T-helper 17 cell (primary cell): Measurements from ENCODE around the gene OSBP. TPM values are rescaled to one million over a fixed set of nuclear protein-coding genes. Genes with fewer than 3 reads are reported as not detected.
"Not testable (repeated sequence)": the region's sequence is repeated elsewhere in the genome, so short reads cannot be mapped to it uniquely, and the experiment has no call there.

ENCODE experiments used
- ATAC-seq: fragments of 150-1000 bp; cut with Tn5 transposase; 2 replicates; pipeline ENCODE4 v1.10.0; 2021; ENCODE audit warnings: mild to moderate bottlenecking, moderate library complexity
- DNase-seq, 3 donors: peaks; one replicate each; pipeline versions ENCODE4 v3.0.0 to v3.0.0-alpha.2; 2020 to 2021
- H3K9me3 ChIP-seq: one replicate; pipeline ENCODE4 v1.7.0; 2013; ENCODE audit warnings: low read length, mild to moderate bottlenecking; ENCODE audit not compliant: control insufficient read depth, poor library complexity, severe bottlenecking
- H3K27ac Mint-ChIP-seq: one replicate; pipeline ENCODE4 v1.8.0; 2022; ENCODE audit warnings: mild to moderate bottlenecking, moderate library complexity, mixed read lengths
- H3K27me3 Mint-ChIP-seq: one replicate; pipeline ENCODE4 v1.8.0; 2022; ENCODE audit warnings: mixed read lengths
- H3K36me3 Mint-ChIP-seq: one replicate; pipeline ENCODE4 v1.8.0; 2022; ENCODE audit warnings: low read depth, mixed read lengths
- H3K4me1 Mint-ChIP-seq: one replicate; pipeline ENCODE4 v1.8.0; 2022; ENCODE audit warnings: mild to moderate bottlenecking, mixed read lengths
- H3K4me3 Mint-ChIP-seq: one replicate; pipeline ENCODE4 v1.8.0; 2022; ENCODE audit warnings: mild to moderate bottlenecking, moderate library complexity, mixed read lengths
- total RNA-seq, 4 donors: library from RNA in 2 of 4; stranded (reverse) in 2 of 4; gene quantifications; one replicate each; pipeline ENCODE4 v1.2.3 and lab custom pipeline; 2022 to 2026

OSBP gene
- total RNA-seq = 10 to 100 TPM; 53.0 to 63.1 TPM
- total RNA-seq (lab: John Stamatoyannopoulos, UW) = 74.5 to 103 reads per million in 2 donors

GRCh38 chr11:59615637-59616395, at the start of gene OSBP:
OSBP (minus strand) TSS chr11:59615774; CDS start chr11:59615664, 110 bp downstream.
- ATAC-seq = peak; percentile 81
- peaks cover 38% of the 10 kb centered on the region for H3K4me1 Mint-ChIP-seq
- peak; percentile 90 to 95 (median 92) for DNase-seq
- H3K27me3 Mint-ChIP-seq = no peaks in the 10 kb centered on the region
- peak within 1 kb of the TSS; percentile 96 for H3K27ac Mint-ChIP-seq
- H3K4me3 Mint-ChIP-seq = peak within 1 kb of the TSS; percentile 98
- no peaks in the 10 kb centered on the region for H3K36me3 Mint-ChIP-seq
- H3K9me3 ChIP-seq = no peaks in the 10 kb centered on the region

GRCh38 chr11:59660621-59661020, 45.0 kb upstream of the OSBP start:
- no peaks in the 10 kb centered on the region for H3K9me3 ChIP-seq
- Mint-ChIP-seq H3K4me3 (no peak overlapping the region), H3K27ac (peak overlapping the region; percentile 86), H3K36me3 (peaks cover 4% of the 10 kb centered on the region), H3K4me1 (peaks cover 22% of the 10 kb centered on the region), H3K27me3 (no peaks in the 10 kb centered on the region)
- ATAC-seq = no peak
- DNase-seq = no peak

GRCh38 chr11:59659981-59660380, 44.4 kb upstream of the OSBP start:
- H3K4me1 Mint-ChIP-seq = peaks cover 19% of the 10 kb centered on the region
- H3K27me3 Mint-ChIP-seq = no peaks in the 10 kb centered on the region
- DNase-seq (no peak), ATAC-seq (no peak)
- H3K36me3 Mint-ChIP-seq = peaks cover 4% of the 10 kb centered on the region
- no peaks in the 10 kb centered on the region for H3K9me3 ChIP-seq
- no peak overlapping the region for H3K4me3 Mint-ChIP-seq
- peak overlapping the region; percentile 86 for H3K27ac Mint-ChIP-seq

GRCh38 chr11:59658036-59658435, 42.5 kb upstream of the OSBP start:
- peaks cover 12% of the 10 kb centered on the region for H3K4me1 Mint-ChIP-seq
- H3K9me3 ChIP-seq = no peaks in the 10 kb centered on the region
- no peaks in the 10 kb centered on the region for H3K27me3 Mint-ChIP-seq
- H3K36me3 Mint-ChIP-seq = peaks cover 9% of the 10 kb centered on the region
- H3K4me3 Mint-ChIP-seq = no peak overlapping the region
- no peak overlapping the region for H3K27ac Mint-ChIP-seq
- DNase-seq = no peak
- no peak for ATAC-seq

GRCh38 chr11:59654893-59655292, 39.3 kb upstream of the OSBP start:
- Mint-ChIP-seq H3K36me3 (peaks cover 6% of the 10 kb centered on the region), H3K27me3 (no peaks in the 10 kb centered on the region), H3K4me3 (no peak overlapping the region), H3K27ac (no peak overlapping the region), H3K4me1 (peaks cover 5% of the 10 kb centered on the region)
- no peaks in the 10 kb centered on the region for H3K9me3 ChIP-seq
- DNase-seq (no peak), ATAC-seq (no peak)

GRCh38 chr11:59647245-59647980, 31.8 kb upstream of the OSBP start:
- no peaks in the 10 kb centered on the region for H3K9me3 ChIP-seq
- Mint-ChIP-seq H3K4me3 (no peak overlapping the region), H3K4me1 (peaks cover 4% of the 10 kb centered on the region), H3K27me3 (no peaks in the 10 kb centered on the region), H3K27ac (peak overlapping the region; percentile 11), H3K36me3 (peaks cover 14% of the 10 kb centered on the region)
- DNase-seq (no peak), ATAC-seq (no peak)

- Mint-ChIP-seq H3K27me3 (no peaks in the 10 kb centered on the region), H3K27ac (no peak overlapping the region), H3K4me3 (no peak overlapping the region), H3K36me3 (peaks cover 13% of the 10 kb centered on the region), H3K4me1 (peaks cover 4% of the 10 kb centered on the region)
- DNase-seq (no peak), ATAC-seq (no peak)
- no peaks in the 10 kb centered on the region for H3K9me3 ChIP-seq
Observed at GRCh38 chr11:59644528-59644927, 29.0 kb upstream of the OSBP start.

GRCh38 chr11:59643390-59643789, 27.8 kb upstream of the OSBP start:
- ATAC-seq = no peak
- Mint-ChIP-seq H3K4me3 (no peak overlapping the region), H3K4me1 (peaks cover 4% of the 10 kb centered on the region), H3K27ac (no peak overlapping the region), H3K27me3 (no peaks in the 10 kb centered on the region), H3K36me3 (peaks cover 11% of the 10 kb centered on the region)
- no peak for DNase-seq
- H3K9me3 ChIP-seq = no peaks in the 10 kb centered on the region

- ATAC-seq (no peak), DNase-seq (no peak)
- H3K9me3 ChIP-seq = no peaks in the 10 kb centered on the region
- Mint-ChIP-seq H3K4me1 (peaks cover 4% of the 10 kb centered on the region), H3K27ac (no peak overlapping the region), H3K27me3 (no peaks in the 10 kb centered on the region), H3K36me3 (peaks cover 21% of the 10 kb centered on the region), H3K4me3 (no peak overlapping the region)
Observed at GRCh38 chr11:59641156-59641555, 25.6 kb upstream of the OSBP start.

GRCh38 chr11:59630493-59630892, 14.9 kb upstream of the OSBP start:
- H3K4me1 Mint-ChIP-seq = peaks cover 2% of the 10 kb centered on the region
- no peak overlapping the region for H3K4me3 Mint-ChIP-seq
- ATAC-seq = no peak
- H3K36me3 Mint-ChIP-seq = peaks cover 2% of the 10 kb centered on the region
- H3K27me3 Mint-ChIP-seq = no peaks in the 10 kb centered on the region
- no peaks in the 10 kb centered on the region for H3K9me3 ChIP-seq
- DNase-seq = no peak
- H3K27ac Mint-ChIP-seq = no peak overlapping the region

GRCh38 chr11:59629996-59630395, 14.4 kb upstream of the OSBP start:
- H3K4me1 Mint-ChIP-seq = peaks cover 2% of the 10 kb centered on the region
- ATAC-seq (no peak), DNase-seq (no peak)
- peaks cover 2% of the 10 kb centered on the region for H3K36me3 Mint-ChIP-seq
- no peaks in the 10 kb centered on the region for H3K9me3 ChIP-seq
- H3K27ac Mint-ChIP-seq = no peak overlapping the region
- H3K27me3 Mint-ChIP-seq = no peaks in the 10 kb centered on the region
- H3K4me3 Mint-ChIP-seq = no peak overlapping the region

GRCh38 chr11:59626969-59627368, 11.4 kb upstream of the OSBP start:
- H3K36me3 Mint-ChIP-seq, ATAC-seq, H3K4me1 Mint-ChIP-seq, H3K27ac Mint-ChIP-seq, H3K9me3 ChIP-seq, H3K4me3 Mint-ChIP-seq, H3K27me3 Mint-ChIP-seq, DNase-seq: not testable (repeated sequence)

- H3K4me1 Mint-ChIP-seq = peaks cover 2% of the 10 kb centered on the region
- ATAC-seq (no peak), DNase-seq (no peak)
- no peaks in the 10 kb centered on the region for H3K9me3 ChIP-seq
- peaks cover 2% of the 10 kb centered on the region for H3K36me3 Mint-ChIP-seq
- no peak overlapping the region for H3K27ac Mint-ChIP-seq
- no peak overlapping the region for H3K4me3 Mint-ChIP-seq
- H3K27me3 Mint-ChIP-seq = no peaks in the 10 kb centered on the region
Observed at GRCh38 chr11:59625703-59626102, 10.1 kb upstream of the OSBP start.
